Measurements from ENCODE around the gene PVRIG.
"Not testable (repeated sequence)": the region's sequence is repeated elsewhere in the genome, so short reads cannot be mapped to it uniquely, and the experiment has no call there.

Gene PVRIG

GRCh38 chr7:100220586-100221230 lies 959 bp downstream of the PVRIG start:
- no peak overlapping the region for H3K9ac ChIP-seq (ENCODE audit: low read length)
- no peak overlapping the region for H3K4me3 ChIP-seq (ENCODE audit: low read depth in 1 of 2, low read length in 2 of 2)
- H3K9me3 ChIP-seq (ENCODE audit: low read length) = no peaks in the 10 kb centered on the region
- H3K4me1 ChIP-seq (ENCODE audit: insufficient read depth, low read length) = peaks cover 2% of the 10 kb centered on the region
- H3K36me3 ChIP-seq (ENCODE audit: insufficient read depth, low read length) = no peaks in the 10 kb centered on the region
- H3K27ac ChIP-seq (ENCODE audit: low read depth, low read length) = no peak overlapping the region
- H3K27me3 ChIP-seq (ENCODE audit: control insufficient read depth in 1 of 2, insufficient read depth in 2 of 2, low read length in 2 of 2) = no peaks in the 10 kb centered on the region

- H3K36me3 ChIP-seq (ENCODE audit: insufficient read depth, low read length) = no peaks in the 10 kb centered on the region
- no peaks in the 10 kb centered on the region for H3K4me1 ChIP-seq (ENCODE audit: insufficient read depth, low read length)
- no peak overlapping the region for H3K4me3 ChIP-seq (ENCODE audit: low read depth in 1 of 2, low read length in 2 of 2)
- no peak overlapping the region for H3K9ac ChIP-seq (ENCODE audit: low read length)
- no peaks in the 10 kb centered on the region for H3K27me3 ChIP-seq (ENCODE audit: control insufficient read depth in 1 of 2, insufficient read depth in 2 of 2, low read length in 2 of 2)
- no peak overlapping the region for H3K27ac ChIP-seq (ENCODE audit: low read depth, low read length)
- H3K9me3 ChIP-seq (ENCODE audit: low read length) = no peaks in the 10 kb centered on the region
These were observed 1.5 kb downstream of the PVRIG start for GRCh38 chr7:100221231-100221718.

- Histone ChIP-seq H3K4me3 (ENCODE audit: low read depth in 1 of 2, low read length in 2 of 2) (no peak overlapping the region), H3K4me1 (ENCODE audit: insufficient read depth, low read length) (no peaks in the 10 kb centered on the region), H3K27me3 (ENCODE audit: control insufficient read depth in 1 of 2, insufficient read depth in 2 of 2, low read length in 2 of 2) (no peaks in the 10 kb centered on the region), H3K9me3 (ENCODE audit: low read length) (no peaks in the 10 kb centered on the region), H3K9ac (ENCODE audit: low read length) (no peak overlapping the region), H3K27ac (ENCODE audit: low read depth, low read length) (no peak overlapping the region), H3K36me3 (ENCODE audit: insufficient read depth, low read length) (no peaks in the 10 kb centered on the region)
These were observed 2.2 kb downstream of the PVRIG start for GRCh38 chr7:100221767-100222444.

GRCh38 chr7:100222445-100223132 lies 2.8 kb downstream of the PVRIG start:
- no peak overlapping the region for H3K4me3 ChIP-seq (ENCODE audit: low read depth in 1 of 2, low read length in 2 of 2)
- H3K9ac ChIP-seq (ENCODE audit: low read length) = no peak overlapping the region
- H3K27me3 ChIP-seq (ENCODE audit: control insufficient read depth in 1 of 2, insufficient read depth in 2 of 2, low read length in 2 of 2) = no peaks in the 10 kb centered on the region
- no peak overlapping the region for H3K27ac ChIP-seq (ENCODE audit: low read depth, low read length)
- no peaks in the 10 kb centered on the region for H3K9me3 ChIP-seq (ENCODE audit: low read length)
- no peaks in the 10 kb centered on the region for H3K4me1 ChIP-seq (ENCODE audit: insufficient read depth, low read length)
- no peaks in the 10 kb centered on the region for H3K36me3 ChIP-seq (ENCODE audit: insufficient read depth, low read length)

- H3K36me3 ChIP-seq (ENCODE audit: insufficient read depth, low read length); H3K9me3 ChIP-seq (ENCODE audit: low read length); H3K27me3 ChIP-seq (ENCODE audit: control insufficient read depth in 1 of 2, insufficient read depth in 2 of 2, low read length in 2 of 2); H3K4me1 ChIP-seq (ENCODE audit: insufficient read depth, low read length); H3K4me3 ChIP-seq (ENCODE audit: low read depth in 1 of 2, low read length in 2 of 2); H3K27ac ChIP-seq (ENCODE audit: low read depth, low read length); H3K9ac ChIP-seq (ENCODE audit: low read length): not testable (repeated sequence)
These were observed 3.7 kb downstream of the PVRIG start for GRCh38 chr7:100223376-100223927.

DNA sequence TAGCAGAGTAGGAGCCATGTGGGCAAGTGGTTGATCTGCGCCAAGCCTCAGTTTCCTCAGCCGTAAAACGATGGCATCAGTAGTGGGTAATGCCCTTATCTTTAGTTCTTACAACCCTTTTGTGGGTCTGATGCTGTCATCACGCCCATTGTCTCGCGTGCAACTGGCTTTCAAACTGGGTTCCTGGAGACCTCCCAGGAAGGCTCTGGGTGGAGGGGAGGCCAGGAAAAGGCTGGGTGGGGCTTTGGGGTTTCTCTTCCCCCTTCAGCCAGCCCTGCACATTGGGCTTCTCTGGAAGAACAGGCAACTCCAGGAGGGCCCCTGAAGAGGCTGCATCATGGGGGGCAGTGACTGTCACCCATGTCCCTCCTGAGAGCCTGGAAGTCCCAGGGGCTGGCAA lies 5.1 kb downstream of the PVRIG start:
- H3K4me1 ChIP-seq (ENCODE audit: insufficient read depth, low read length); H3K9ac ChIP-seq (ENCODE audit: low read length); H3K27me3 ChIP-seq (ENCODE audit: control insufficient read depth in 1 of 2, insufficient read depth in 2 of 2, low read length in 2 of 2); H3K27ac ChIP-seq (ENCODE audit: low read depth, low read length); H3K36me3 ChIP-seq (ENCODE audit: insufficient read depth, low read length); H3K4me3 ChIP-seq (ENCODE audit: low read depth in 1 of 2, low read length in 2 of 2); H3K9me3 ChIP-seq (ENCODE audit: low read length): not testable (repeated sequence)

GRCh38 chr7:100234660-100235317 lies 15.0 kb downstream of the PVRIG start:
- H3K4me1 ChIP-seq (ENCODE audit: insufficient read depth, low read length); H3K27ac ChIP-seq (ENCODE audit: low read depth, low read length); H3K36me3 ChIP-seq (ENCODE audit: insufficient read depth, low read length); H3K4me3 ChIP-seq (ENCODE audit: low read depth in 1 of 2, low read length in 2 of 2); H3K27me3 ChIP-seq (ENCODE audit: control insufficient read depth in 1 of 2, insufficient read depth in 2 of 2, low read length in 2 of 2); H3K9ac ChIP-seq (ENCODE audit: low read length); H3K9me3 ChIP-seq (ENCODE audit: low read length): not testable (repeated sequence)

- not testable (repeated sequence) for H3K4me3 ChIP-seq (ENCODE audit: low read depth in 1 of 2, low read length in 2 of 2); H3K27ac ChIP-seq (ENCODE audit: low read depth, low read length); H3K27me3 ChIP-seq (ENCODE audit: control insufficient read depth in 1 of 2, insufficient read depth in 2 of 2, low read length in 2 of 2); H3K9me3 ChIP-seq (ENCODE audit: low read length); H3K36me3 ChIP-seq (ENCODE audit: insufficient read depth, low read length); H3K4me1 ChIP-seq (ENCODE audit: insufficient read depth, low read length); H3K9ac ChIP-seq (ENCODE audit: low read length)
These were observed 20.2 kb downstream of the PVRIG start for GRCh38 chr7:100239975-100240374.

- not testable (repeated sequence) for H3K9me3 ChIP-seq (ENCODE audit: low read length); H3K27ac ChIP-seq (ENCODE audit: low read depth, low read length); H3K36me3 ChIP-seq (ENCODE audit: insufficient read depth, low read length); H3K27me3 ChIP-seq (ENCODE audit: control insufficient read depth in 1 of 2, insufficient read depth in 2 of 2, low read length in 2 of 2); H3K4me1 ChIP-seq (ENCODE audit: insufficient read depth, low read length); H3K9ac ChIP-seq (ENCODE audit: low read length); H3K4me3 ChIP-seq (ENCODE audit: low read depth in 1 of 2, low read length in 2 of 2)
These were observed 23.6 kb downstream of the PVRIG start for GRCh38 chr7:100243385-100243784.

- not testable (repeated sequence) for H3K4me1 ChIP-seq (ENCODE audit: insufficient read depth, low read length); H3K27ac ChIP-seq (ENCODE audit: low read depth, low read length); H3K9ac ChIP-seq (ENCODE audit: low read length)
These were observed 25.3 kb downstream of the PVRIG start for GRCh38 chr7:100244988-100245605.

More at GRCh38 chr7:100244988-100245605, 25.3 kb downstream of the PVRIG start:
- not testable (repeated sequence) for H3K27me3 ChIP-seq (ENCODE audit: control insufficient read depth in 1 of 2, insufficient read depth in 2 of 2, low read length in 2 of 2); H3K36me3 ChIP-seq (ENCODE audit: insufficient read depth, low read length); H3K4me3 ChIP-seq (ENCODE audit: low read depth in 1 of 2, low read length in 2 of 2); H3K9me3 ChIP-seq (ENCODE audit: low read length)

All from muscle layer of colon (tissue), 2 donors.